DND-41 (cell line): Measurements from ENCODE around the gene SERPINA4.

Source experiments
- EZH2 ChIP-seq: IDR thresholded peaks from 3 replicates; pipeline ENCODE4 v1.6.1; 2012; ENCODE audit warnings: borderline replicate concordance, low read depth, mild to moderate bottlenecking, moderate library complexity, low read length, inconsistent platforms; ENCODE audit not compliant: severe bottlenecking
- TF ChIP-seq, protein P1 (sequence below): IDR thresholded peaks from 2 replicates; pipeline ENCODE4 v1.5.1; 2012; ENCODE audit warnings: borderline replicate concordance, low read length, moderate library complexity, mild to moderate bottlenecking; ENCODE audit not compliant: poor library complexity, severe bottlenecking; ENCODE audit errors: extremely low read depth

DNA sequence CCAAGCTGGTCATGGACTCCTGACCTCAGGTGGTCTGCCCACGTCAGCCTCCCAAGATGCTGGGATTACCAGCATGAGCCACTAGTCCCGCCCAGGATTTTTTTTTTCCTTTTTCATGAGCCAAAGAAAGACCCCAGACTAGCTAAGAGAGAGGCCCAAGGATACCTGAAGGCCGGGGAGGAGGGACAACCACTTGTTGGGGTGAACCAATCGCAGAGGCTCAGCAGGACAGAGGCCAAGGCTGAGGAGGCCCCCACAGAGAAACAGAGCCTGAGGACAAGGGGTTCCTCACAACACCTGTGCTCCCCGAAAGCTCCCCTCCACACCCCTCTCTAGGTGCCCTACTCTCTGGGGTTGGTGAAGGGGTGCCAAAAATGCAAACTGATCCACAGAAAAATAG, 49.9 kb downstream of the SERPINA4 start:
- TF ChIP-seq, protein P1, sequence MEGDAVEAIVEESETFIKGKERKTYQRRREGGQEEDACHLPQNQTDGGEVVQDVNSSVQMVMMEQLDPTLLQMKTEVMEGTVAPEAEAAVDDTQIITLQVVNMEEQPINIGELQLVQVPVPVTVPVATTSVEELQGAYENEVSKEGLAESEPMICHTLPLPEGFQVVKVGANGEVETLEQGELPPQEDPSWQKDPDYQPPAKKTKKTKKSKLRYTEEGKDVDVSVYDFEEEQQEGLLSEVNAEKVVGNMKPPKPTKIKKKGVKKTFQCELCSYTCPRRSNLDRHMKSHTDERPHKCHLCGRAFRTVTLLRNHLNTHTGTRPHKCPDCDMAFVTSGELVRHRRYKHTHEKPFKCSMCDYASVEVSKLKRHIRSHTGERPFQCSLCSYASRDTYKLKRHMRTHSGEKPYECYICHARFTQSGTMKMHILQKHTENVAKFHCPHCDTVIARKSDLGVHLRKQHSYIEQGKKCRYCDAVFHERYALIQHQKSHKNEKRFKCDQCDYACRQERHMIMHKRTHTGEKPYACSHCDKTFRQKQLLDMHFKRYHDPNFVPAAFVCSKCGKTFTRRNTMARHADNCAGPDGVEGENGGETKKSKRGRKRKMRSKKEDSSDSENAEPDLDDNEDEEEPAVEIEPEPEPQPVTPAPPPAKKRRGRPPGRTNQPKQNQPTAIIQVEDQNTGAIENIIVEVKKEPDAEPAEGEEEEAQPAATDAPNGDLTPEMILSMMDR = no peak
- no peak for TF ChIP-seq EZH2
